SK-N-SH (cell line): ENCODE measurements around the gene CHD5.

Experiments used
- CTCF ChIP-seq: fragments of 200-600 bp; sonication (generic); IDR thresholded peaks from 2 replicates; pipeline ENCODE4 v1.6.1; 2017; ENCODE audit warnings: antibody characterized with exemption, mild to moderate bottlenecking, moderate library complexity
- ELF1 ChIP-seq: IDR thresholded peaks from 2 replicates; pipeline ENCODE4 v1.4.0; 2012
- RCOR1 ChIP-seq: fragments of 150-350 bp; IDR thresholded peaks from 2 replicates; pipeline ENCODE4 v1.6.1; 2017; ENCODE audit warnings: antibody characterized with exemption, low read length
- REST ChIP-seq: IDR thresholded peaks from 2 replicates; pipeline ENCODE4 v1.6.1; 2012; ENCODE audit warnings: mild to moderate bottlenecking, low read depth, low read length, moderate library complexity
- SIN3A ChIP-seq: IDR thresholded peaks from 2 replicates; pipeline ENCODE4 v1.6.1; 2012; ENCODE audit warnings: low read depth, mild to moderate bottlenecking, low read length, moderate library complexity, borderline replicate concordance

- no peak for TF ChIP-seq RCOR1
- no peak for TF ChIP-seq REST
- TF ChIP-seq SIN3A: no peak
- TF ChIP-seq CTCF: no peak
- TF ChIP-seq ELF1: no peak
These were observed 110.5 kb downstream of the CHD5 start for GRCh38 chr1:6069573-6069972.
